DND-41 (cell line): Measurements from ENCODE around the gene KDM1A.

Source experiments
- ATAC-seq: fragments of 200-7000 bp; cut with Tn5 transposase; 3 replicates; pipeline ENCODE4 v1.9.1; 2021; ENCODE audit warnings: low read depth; ENCODE audit not compliant: insufficient read depth
- DNase-seq: peaks from one replicate; pipeline ENCODE4 v3.0.0-alpha.2; 2020
- H2AFZ ChIP-seq: 2 replicates; pipeline ENCODE4 v1.6.0; 2012; ENCODE audit warnings: low read depth, low read length
- H3K27ac ChIP-seq: 2 replicates; pipeline ENCODE4 v1.5.1; 2012; ENCODE audit warnings: low read length, inconsistent platforms
- H3K27me3 ChIP-seq: fragments of 200-600 bp; sonication (generic); 2 replicates; pipeline ENCODE4 v1.6.0; 2012; ENCODE audit warnings: low read length, mild to moderate bottlenecking, inconsistent platforms; ENCODE audit not compliant: insufficient read depth, poor library complexity
- H3K36me3 ChIP-seq: 2 replicates; pipeline ENCODE4 v1.5.1; 2012; ENCODE audit warnings: low read length, inconsistent platforms; ENCODE audit not compliant: insufficient read depth
- H3K4me1 ChIP-seq: 2 replicates; pipeline ENCODE4 v1.5.1; 2012; ENCODE audit warnings: mild to moderate bottlenecking, low read length; ENCODE audit not compliant: insufficient read depth
- H3K4me2 ChIP-seq: 2 replicates; pipeline ENCODE4 v1.6.0; 2012; ENCODE audit warnings: mild to moderate bottlenecking, moderate library complexity, low read length, inconsistent platforms; ENCODE audit not compliant: insufficient read depth
- H3K4me3 ChIP-seq, 2 experiments: fragments of 200-600 bp in 1 of 2; shearing (Covaris generic) in 1 of 2; 2 replicates each; pipeline ENCODE4 v1.5.1; 2012 to 2016; ENCODE audit warnings: inconsistent platforms in 2 of 2, low read length in 2 of 2, mild to moderate bottlenecking in 2 of 2, low read depth in 1 of 2, moderate library complexity in 1 of 2
- H3K79me2 ChIP-seq: 2 replicates; pipeline ENCODE4 v1.6.0; 2012; ENCODE audit warnings: low read length, inconsistent platforms; ENCODE audit not compliant: insufficient read depth
- H3K9ac ChIP-seq: 2 replicates; pipeline ENCODE4 v1.6.0; 2012; ENCODE audit warnings: low read depth, mild to moderate bottlenecking, inconsistent platforms, low read length, moderate library complexity
- H3K9me3 ChIP-seq: 2 replicates; pipeline ENCODE4 v1.5.1; 2012; ENCODE audit warnings: low read length, moderate library complexity, mild to moderate bottlenecking, inconsistent platforms; ENCODE audit not compliant: insufficient read depth, severe bottlenecking
- H4K20me1 ChIP-seq: 2 replicates; pipeline ENCODE4 v1.6.0; 2012; ENCODE audit warnings: low read length; ENCODE audit not compliant: insufficient read depth
- EZH2 ChIP-seq: IDR thresholded peaks from 3 replicates; pipeline ENCODE4 v1.6.1; 2012; ENCODE audit warnings: borderline replicate concordance, low read depth, mild to moderate bottlenecking, moderate library complexity, low read length, inconsistent platforms; ENCODE audit not compliant: severe bottlenecking
- TF ChIP-seq, protein P1 (sequence below): IDR thresholded peaks from 2 replicates; pipeline ENCODE4 v1.5.1; 2012; ENCODE audit warnings: borderline replicate concordance, low read length, moderate library complexity, mild to moderate bottlenecking; ENCODE audit not compliant: poor library complexity, severe bottlenecking; ENCODE audit errors: extremely low read depth

The KDM1A gene

DNA sequence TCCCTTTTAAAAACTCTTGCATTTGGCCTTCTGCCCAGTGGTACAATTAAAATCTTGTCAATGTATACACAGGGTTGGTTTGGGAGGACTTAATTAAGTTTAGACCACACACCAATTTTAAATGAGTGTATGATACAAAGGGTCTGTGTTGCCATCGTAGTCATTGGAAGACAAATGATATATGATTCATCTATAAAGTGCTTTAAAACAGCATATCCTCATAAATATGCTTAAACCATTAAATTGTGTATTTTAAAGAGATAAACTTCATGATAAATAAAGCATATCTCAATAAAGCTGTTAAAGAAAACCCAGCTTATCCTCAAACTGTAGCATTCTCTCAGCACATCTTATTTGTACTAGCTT is 79.9 kb downstream of the KDM1A start:
- Histone ChIP-seq H3K27me3 (no peaks in the 10 kb centered on the region), H3K36me3 (peaks cover 4% of the 10 kb centered on the region), H3K9me3 (no peaks in the 10 kb centered on the region), H3K4me2 (no peak overlapping the region), H3K79me2 (0 out of 2 replicates have a peak, but pooled peaks cover 14% of the 10 kb centered on the region), H4K20me1 (peaks cover 26% of the 10 kb centered on the region), H3K4me1 (peaks cover 3% of the 10 kb centered on the region; the same call in 1 of the 2 replicates), H2AFZ (no peak overlapping the region), H3K4me3 (no peak overlapping the region), H3K9ac (no peak overlapping the region), H3K27ac (no peak overlapping the region)
- DNase-seq (no peak), ATAC-seq (no peak)
- TF ChIP-seq, protein P1, sequence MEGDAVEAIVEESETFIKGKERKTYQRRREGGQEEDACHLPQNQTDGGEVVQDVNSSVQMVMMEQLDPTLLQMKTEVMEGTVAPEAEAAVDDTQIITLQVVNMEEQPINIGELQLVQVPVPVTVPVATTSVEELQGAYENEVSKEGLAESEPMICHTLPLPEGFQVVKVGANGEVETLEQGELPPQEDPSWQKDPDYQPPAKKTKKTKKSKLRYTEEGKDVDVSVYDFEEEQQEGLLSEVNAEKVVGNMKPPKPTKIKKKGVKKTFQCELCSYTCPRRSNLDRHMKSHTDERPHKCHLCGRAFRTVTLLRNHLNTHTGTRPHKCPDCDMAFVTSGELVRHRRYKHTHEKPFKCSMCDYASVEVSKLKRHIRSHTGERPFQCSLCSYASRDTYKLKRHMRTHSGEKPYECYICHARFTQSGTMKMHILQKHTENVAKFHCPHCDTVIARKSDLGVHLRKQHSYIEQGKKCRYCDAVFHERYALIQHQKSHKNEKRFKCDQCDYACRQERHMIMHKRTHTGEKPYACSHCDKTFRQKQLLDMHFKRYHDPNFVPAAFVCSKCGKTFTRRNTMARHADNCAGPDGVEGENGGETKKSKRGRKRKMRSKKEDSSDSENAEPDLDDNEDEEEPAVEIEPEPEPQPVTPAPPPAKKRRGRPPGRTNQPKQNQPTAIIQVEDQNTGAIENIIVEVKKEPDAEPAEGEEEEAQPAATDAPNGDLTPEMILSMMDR: no peak
- TF ChIP-seq EZH2: no peak

DNA sequence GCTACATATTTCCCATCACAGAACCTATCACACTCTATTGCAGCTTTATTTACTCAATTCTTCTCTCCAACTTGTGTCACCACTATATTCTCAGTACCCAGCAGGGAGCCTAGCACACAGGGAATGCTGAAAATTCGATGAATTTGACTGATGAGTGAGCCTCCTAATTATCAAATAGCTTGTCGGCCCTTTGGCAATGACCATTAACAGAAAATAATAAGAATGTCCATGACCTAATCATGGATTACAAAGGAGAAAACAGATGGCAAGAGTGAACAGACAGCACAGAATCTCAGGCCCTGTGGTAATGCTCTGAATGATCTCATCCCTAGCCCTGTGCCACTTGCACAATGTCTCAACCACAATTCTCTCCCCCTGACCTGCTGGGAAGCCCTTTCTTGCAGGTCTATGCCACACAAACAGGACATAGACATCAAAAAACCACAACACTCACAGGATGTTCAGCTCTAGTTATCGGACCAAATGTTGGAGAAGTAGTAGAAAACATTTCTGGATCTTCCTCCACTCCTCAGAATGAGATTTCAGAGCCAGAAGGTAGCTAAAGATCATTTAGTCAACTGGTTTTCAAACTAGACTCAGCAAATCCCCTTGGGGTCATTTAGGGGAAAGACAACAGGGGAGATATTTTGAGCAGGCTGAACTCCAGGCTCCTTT is 80.9 kb downstream of the KDM1A start:
- no peak for TF ChIP-seq EZH2
- TF ChIP-seq, protein P1: no peak
- H3K36me3 ChIP-seq: no peaks in the 10 kb centered on the region
- 0 out of 2 replicates have a peak, but pooled peaks cover 14% of the 10 kb centered on the region for H3K79me2 ChIP-seq
- H3K27ac ChIP-seq: no peak overlapping the region
- H3K4me2 ChIP-seq: no peak overlapping the region
- H3K9ac ChIP-seq: no peak overlapping the region
- H3K27me3 ChIP-seq: no peaks in the 10 kb centered on the region
- H3K4me1 ChIP-seq: peaks cover 3% of the 10 kb centered on the region; the same call in 1 of the 2 replicates
- no peak overlapping the region for H3K4me3 ChIP-seq
- H2AFZ ChIP-seq: no peak overlapping the region
- ATAC-seq (peak; percentile 81), DNase-seq (peak; percentile 41)
- peaks cover 26% of the 10 kb centered on the region for H4K20me1 ChIP-seq
- H3K9me3 ChIP-seq: no peaks in the 10 kb centered on the region

- H4K20me1 ChIP-seq: peaks cover 26% of the 10 kb centered on the region
- H2AFZ ChIP-seq: no peak overlapping the region
- no peak overlapping the region for H3K4me2 ChIP-seq
- H3K4me1 ChIP-seq: peaks cover 3% of the 10 kb centered on the region; the same call in 1 of the 2 replicates
- H3K27me3 ChIP-seq: no peaks in the 10 kb centered on the region
- 0 out of 2 replicates have a peak, but pooled peaks cover 14% of the 10 kb centered on the region for H3K79me2 ChIP-seq
- DNase-seq (no peak), ATAC-seq (no peak)
- no peak for TF ChIP-seq EZH2
- TF ChIP-seq, protein P1: no peak
- no peaks in the 10 kb centered on the region for H3K9me3 ChIP-seq
- no peak overlapping the region for H3K9ac ChIP-seq
- no peaks in the 10 kb centered on the region for H3K36me3 ChIP-seq
- H3K27ac ChIP-seq: no peak overlapping the region
- no peak overlapping the region for H3K4me3 ChIP-seq
Measured at GRCh38 chr1:23101101-23101827, 82.0 kb downstream of the KDM1A start.
